ENCODE results near the gene GDF3. TPM values are rescaled to one million over a fixed set of nuclear protein-coding genes. Genes with fewer than 3 reads are reported as not detected.
"Not testable (repeated sequence)": the region's sequence is repeated elsewhere in the genome, so short reads cannot be mapped to it uniquely, and the experiment has no call there.

GDF3 gene
- polyA plus RNA-seq, 1 donor = 0.27 TPM

- no CpG with 5 or more reads among the region's 8 CpGs for WGBS (ENCODE audit: insufficient coverage, low lambda C conversion rate)
- DNase-seq = no peak
- Histone ChIP-seq H3K4me1 (ENCODE audit: control insufficient read depth, insufficient read depth, low read length) (no peaks in the 10 kb centered on the region), H3K27me3 (ENCODE audit: control insufficient read depth, insufficient read depth, low read length) (no peaks in the 10 kb centered on the region), H3K36me3 (ENCODE audit: control insufficient read depth, insufficient read depth, low read length) (no peaks in the 10 kb centered on the region), H3K9me3 (ENCODE audit: control insufficient read depth, low read depth, low read length) (peaks cover 7% of the 10 kb centered on the region), H3K27ac (ENCODE audit: low read length) (no peak overlapping the region), H3K4me3 (ENCODE audit: low read length) (no peak overlapping the region)
Observed at GRCh38 chr12:7709969-7710675, 14.5 kb upstream of the GDF3 start.

GRCh38 chr12:7705846-7706245 is 10.3 kb upstream of the GDF3 start:
- H3K27me3 ChIP-seq (ENCODE audit: control insufficient read depth, insufficient read depth, low read length) = no peaks in the 10 kb centered on the region
- DNase-seq = no peak
- WGBS (ENCODE audit: insufficient coverage, low lambda C conversion rate) = no CpG with 5 or more reads among the region's 29 CpGs
- H3K36me3 ChIP-seq (ENCODE audit: control insufficient read depth, insufficient read depth, low read length) = no peaks in the 10 kb centered on the region
- peaks cover 3% of the 10 kb centered on the region for H3K9me3 ChIP-seq (ENCODE audit: control insufficient read depth, low read depth, low read length)
- H3K4me3 ChIP-seq (ENCODE audit: low read length) = no peak overlapping the region
- no peaks in the 10 kb centered on the region for H3K4me1 ChIP-seq (ENCODE audit: control insufficient read depth, insufficient read depth, low read length)
- no peak overlapping the region for H3K27ac ChIP-seq (ENCODE audit: low read length)

GRCh38 chr12:7695237-7695560 is 376 bp downstream of the GDF3 start:
- Histone ChIP-seq H3K4me1 (ENCODE audit: control insufficient read depth, insufficient read depth, low read length) (no peaks in the 10 kb centered on the region), H3K9me3 (ENCODE audit: control insufficient read depth, low read depth, low read length) (no peaks in the 10 kb centered on the region), H3K27me3 (ENCODE audit: control insufficient read depth, insufficient read depth, low read length) (no peaks in the 10 kb centered on the region), H3K4me3 (ENCODE audit: low read length) (no peak overlapping the region), H3K36me3 (ENCODE audit: control insufficient read depth, insufficient read depth, low read length) (no peaks in the 10 kb centered on the region), H3K27ac (ENCODE audit: low read length) (no peak overlapping the region)
- DNase-seq = no peak
- WGBS (ENCODE audit: insufficient coverage, low lambda C conversion rate) = 63% methylated on average over 1 of the region's 10 CpGs

GRCh38 chr12:7694556-7695236 is 879 bp downstream of the GDF3 start:
- DNase-seq = no peak
- H3K4me1 ChIP-seq (ENCODE audit: control insufficient read depth, insufficient read depth, low read length) = no peaks in the 10 kb centered on the region
- no peaks in the 10 kb centered on the region for H3K9me3 ChIP-seq (ENCODE audit: control insufficient read depth, low read depth, low read length)
- H3K27ac ChIP-seq (ENCODE audit: low read length) = no peak overlapping the region
- no peak overlapping the region for H3K4me3 ChIP-seq (ENCODE audit: low read length)
- no CpG with 5 or more reads among the region's 3 CpGs for WGBS (ENCODE audit: insufficient coverage, low lambda C conversion rate)
- no peaks in the 10 kb centered on the region for H3K27me3 ChIP-seq (ENCODE audit: control insufficient read depth, insufficient read depth, low read length)
- H3K36me3 ChIP-seq (ENCODE audit: control insufficient read depth, insufficient read depth, low read length) = no peaks in the 10 kb centered on the region

GRCh38 chr12:7693793-7694192 is 1.8 kb downstream of the GDF3 start:
- 83% methylated on average over 1 of the region's 6 CpGs for WGBS (ENCODE audit: insufficient coverage, low lambda C conversion rate)
- Histone ChIP-seq H3K27me3 (ENCODE audit: control insufficient read depth, insufficient read depth, low read length) (no peaks in the 10 kb centered on the region), H3K4me3 (ENCODE audit: low read length) (no peak overlapping the region), H3K4me1 (ENCODE audit: control insufficient read depth, insufficient read depth, low read length) (no peaks in the 10 kb centered on the region), H3K27ac (ENCODE audit: low read length) (no peak overlapping the region), H3K9me3 (ENCODE audit: control insufficient read depth, low read depth, low read length) (no peaks in the 10 kb centered on the region), H3K36me3 (ENCODE audit: control insufficient read depth, insufficient read depth, low read length) (no peaks in the 10 kb centered on the region)
- DNase-seq = no peak

- no CpG with 5 or more reads among the region's 2 CpGs for WGBS (ENCODE audit: insufficient coverage, low lambda C conversion rate)
- H3K9me3 ChIP-seq (ENCODE audit: control insufficient read depth, low read depth, low read length) = no peaks in the 10 kb centered on the region
- H3K27me3 ChIP-seq (ENCODE audit: control insufficient read depth, insufficient read depth, low read length) = no peaks in the 10 kb centered on the region
- H3K4me3 ChIP-seq (ENCODE audit: low read length) = no peak overlapping the region
- no peak for DNase-seq
- H3K4me1 ChIP-seq (ENCODE audit: control insufficient read depth, insufficient read depth, low read length) = no peaks in the 10 kb centered on the region
- no peaks in the 10 kb centered on the region for H3K36me3 ChIP-seq (ENCODE audit: control insufficient read depth, insufficient read depth, low read length)
- H3K27ac ChIP-seq (ENCODE audit: low read length) = no peak overlapping the region
Observed at GRCh38 chr12:7681535-7681934, 14.0 kb downstream of the GDF3 start.

- Histone ChIP-seq H3K4me3 (ENCODE audit: low read length) (no peak overlapping the region), H3K36me3 (ENCODE audit: control insufficient read depth, insufficient read depth, low read length) (no peaks in the 10 kb centered on the region), H3K9me3 (ENCODE audit: control insufficient read depth, low read depth, low read length) (no peaks in the 10 kb centered on the region), H3K27me3 (ENCODE audit: control insufficient read depth, insufficient read depth, low read length) (no peaks in the 10 kb centered on the region), H3K4me1 (ENCODE audit: control insufficient read depth, insufficient read depth, low read length) (no peaks in the 10 kb centered on the region), H3K27ac (ENCODE audit: low read length) (no peak overlapping the region)
- WGBS (ENCODE audit: insufficient coverage, low lambda C conversion rate) = 93% methylated on average over 2 of the region's 9 CpGs
- DNase-seq = no peak
Observed at GRCh38 chr12:7679251-7680045, 16.1 kb downstream of the GDF3 start.

- Histone ChIP-seq H3K27ac (ENCODE audit: low read length) (no peak overlapping the region), H3K36me3 (ENCODE audit: control insufficient read depth, insufficient read depth, low read length) (no peaks in the 10 kb centered on the region), H3K27me3 (ENCODE audit: control insufficient read depth, insufficient read depth, low read length) (no peaks in the 10 kb centered on the region), H3K9me3 (ENCODE audit: control insufficient read depth, low read depth, low read length) (no peaks in the 10 kb centered on the region), H3K4me3 (ENCODE audit: low read length) (no peak overlapping the region), H3K4me1 (ENCODE audit: control insufficient read depth, insufficient read depth, low read length) (no peaks in the 10 kb centered on the region)
- no peak for DNase-seq
- WGBS (ENCODE audit: insufficient coverage, low lambda C conversion rate) = no CpG with 5 or more reads among the region's 8 CpGs
Observed at GRCh38 chr12:7678744-7679143, 16.8 kb downstream of the GDF3 start.

GRCh38 chr12:7677432-7677888 is 18.1 kb downstream of the GDF3 start:
- WGBS (ENCODE audit: insufficient coverage, low lambda C conversion rate) = no CpG with 5 or more reads among the region's 9 CpGs
- H3K4me3 ChIP-seq (ENCODE audit: low read length); H3K27me3 ChIP-seq (ENCODE audit: control insufficient read depth, insufficient read depth, low read length); DNase-seq; H3K36me3 ChIP-seq (ENCODE audit: control insufficient read depth, insufficient read depth, low read length); H3K9me3 ChIP-seq (ENCODE audit: control insufficient read depth, low read depth, low read length); H3K4me1 ChIP-seq (ENCODE audit: control insufficient read depth, insufficient read depth, low read length); H3K27ac ChIP-seq (ENCODE audit: low read length): not testable (repeated sequence)

- H3K4me3 ChIP-seq (ENCODE audit: low read length); H3K9me3 ChIP-seq (ENCODE audit: control insufficient read depth, low read depth, low read length); H3K4me1 ChIP-seq (ENCODE audit: control insufficient read depth, insufficient read depth, low read length); H3K27ac ChIP-seq (ENCODE audit: low read length); H3K27me3 ChIP-seq (ENCODE audit: control insufficient read depth, insufficient read depth, low read length); H3K36me3 ChIP-seq (ENCODE audit: control insufficient read depth, insufficient read depth, low read length); DNase-seq: not testable (repeated sequence)
- WGBS (ENCODE audit: insufficient coverage, low lambda C conversion rate) = no CpG with 5 or more reads among the region's 6 CpGs
Observed at GRCh38 chr12:7675455-7675854, 20.1 kb downstream of the GDF3 start.

All from large intestine (tissue), 3 donors.